AG04450 (cell line): ENCODE results near the gene KCNIP1. TPM values are rescaled to one million over a fixed set of nuclear protein-coding genes. Genes with fewer than 3 reads are reported as not detected.

ENCODE experiments used
- CTCF ChIA-PET: fragments of 300-600, 350-600 bp; formaldehyde crosslinking; extraction: SDS; loops from one replicate; lab custom pipeline; 2022; ENCODE audit warnings: antibody characterized with exemption, inconsistent platforms; lab: Charles Lee
- POLR2A ChIA-PET: fragments of 350-600 bp; formaldehyde crosslinking; extraction: SDS; loops from one replicate; lab custom pipeline; 2021; ENCODE audit warnings: antibody characterized with exemption, inconsistent platforms; lab: Yijun Ruan, JAX
- DNase-seq: peaks from one replicate; pipeline ENCODE4 v3.0.0-alpha.2; 2011; ENCODE audit warnings: low read depth, low spot score
- H3K27ac ChIP-seq: one replicate; pipeline ENCODE4 v1.5.1; 2012; ENCODE audit warnings: low read depth, low read length, control low read depth
- H3K27me3 ChIP-seq: one replicate; pipeline ENCODE4 v1.6.0; 2012; ENCODE audit warnings: low read length; ENCODE audit not compliant: control insufficient read depth, insufficient read depth
- H3K4me3 ChIP-seq: 2 replicates; pipeline ENCODE4 v1.5.1; 2011; ENCODE audit warnings: mild to moderate bottlenecking, low read depth, low read length, control low read depth
- H3K9me3 ChIP-seq: 2 replicates; pipeline ENCODE4 v1.5.1; 2012; ENCODE audit warnings: low read length; ENCODE audit not compliant: control insufficient read depth, insufficient read depth
- polyA plus RNA-seq: library from polyadenylated mRNA; depleted of rRNA; stranded (reverse); fragments of >200 nt; gene quantifications from 2 replicates; pipeline ENCODE4 v1.2.3, GENCODE V29; 2011
- TF ChIP-seq, protein P1 (sequence below): IDR thresholded peaks from 2 replicates; pipeline ENCODE4 v1.5.1; 2011; ENCODE audit warnings: low read depth, low read length, control low read depth, inconsistent platforms

The KCNIP1 gene
- polyA plus RNA-seq, 1 experiment, result not detected

DNA sequence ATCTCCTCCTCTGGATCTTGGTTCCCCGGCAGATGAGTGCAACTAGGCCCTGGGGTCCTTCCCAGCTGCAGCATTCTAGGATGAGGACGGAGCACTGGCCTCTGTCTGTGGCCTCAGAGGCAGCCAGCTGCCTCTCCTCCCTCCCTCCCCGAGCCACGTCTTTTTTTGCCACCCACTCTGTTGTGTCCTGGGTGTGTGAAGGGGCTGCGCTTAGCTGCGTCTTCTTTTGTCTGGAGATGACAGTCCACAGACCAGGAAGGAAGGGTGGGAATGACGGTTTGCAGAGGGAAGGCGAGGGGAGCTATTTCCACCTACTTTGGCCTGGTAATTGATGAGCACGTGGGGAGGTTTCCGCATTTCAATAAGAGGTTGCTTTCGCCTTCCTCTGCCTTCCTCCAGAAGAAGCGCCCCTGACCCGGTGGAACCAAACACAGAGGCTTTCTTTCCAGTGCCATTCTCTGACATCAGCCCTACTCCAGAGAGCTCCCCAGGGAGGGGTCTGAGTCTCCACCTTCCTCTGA lies 245.2 kb downstream of the KCNIP1 start:
- ChIA-PET CTCF (interaction anchor here (0.9 to 8.0 kb wide), 2 partner anchors 8 to 44 kb away, joined by 4 to 143 read pairs; no protein-coding TSS in a partner anchor), POLR2A (no interaction called here)
- H3K27ac ChIP-seq, result no peak overlapping the region

DNA sequence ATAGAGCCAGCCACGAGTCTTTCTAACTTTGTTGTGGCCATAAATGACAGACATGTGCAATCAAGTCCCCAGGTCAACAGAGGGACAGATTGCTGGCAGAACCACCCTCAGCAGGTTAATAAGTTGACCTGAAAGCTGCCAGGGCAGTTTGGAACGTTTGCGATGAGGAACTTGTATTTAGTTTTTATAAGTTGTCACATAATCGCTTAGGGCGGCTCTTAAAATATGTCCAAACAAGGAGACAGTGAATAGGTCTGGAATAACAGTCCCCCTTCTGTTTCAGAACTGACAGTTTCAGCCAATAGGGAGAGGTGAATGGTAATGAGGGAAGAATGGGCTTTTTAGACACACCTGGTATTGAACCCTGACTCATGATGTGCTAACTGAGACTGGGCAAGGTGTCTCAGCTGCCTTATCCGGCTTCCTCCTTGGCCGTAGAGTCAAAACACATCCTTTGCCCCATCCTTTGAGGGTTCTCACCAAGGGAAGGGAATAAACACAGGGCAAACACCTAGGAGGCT lies 246.2 kb downstream of the KCNIP1 start:
- ChIA-PET CTCF (interaction anchor here (0.9 to 8.0 kb wide), 2 partner anchors 9 to 43 kb away, joined by 4 to 143 read pairs; no protein-coding TSS in a partner anchor), POLR2A (no interaction called here)
- Histone ChIP-seq H3K27me3 (peaks cover 18% of the 10 kb centered on the region), H3K9me3 (no peaks in the 10 kb centered on the region), H3K27ac (no peak overlapping the region), H3K4me3 (no peak overlapping the region)
- TF ChIP-seq, protein P1, sequence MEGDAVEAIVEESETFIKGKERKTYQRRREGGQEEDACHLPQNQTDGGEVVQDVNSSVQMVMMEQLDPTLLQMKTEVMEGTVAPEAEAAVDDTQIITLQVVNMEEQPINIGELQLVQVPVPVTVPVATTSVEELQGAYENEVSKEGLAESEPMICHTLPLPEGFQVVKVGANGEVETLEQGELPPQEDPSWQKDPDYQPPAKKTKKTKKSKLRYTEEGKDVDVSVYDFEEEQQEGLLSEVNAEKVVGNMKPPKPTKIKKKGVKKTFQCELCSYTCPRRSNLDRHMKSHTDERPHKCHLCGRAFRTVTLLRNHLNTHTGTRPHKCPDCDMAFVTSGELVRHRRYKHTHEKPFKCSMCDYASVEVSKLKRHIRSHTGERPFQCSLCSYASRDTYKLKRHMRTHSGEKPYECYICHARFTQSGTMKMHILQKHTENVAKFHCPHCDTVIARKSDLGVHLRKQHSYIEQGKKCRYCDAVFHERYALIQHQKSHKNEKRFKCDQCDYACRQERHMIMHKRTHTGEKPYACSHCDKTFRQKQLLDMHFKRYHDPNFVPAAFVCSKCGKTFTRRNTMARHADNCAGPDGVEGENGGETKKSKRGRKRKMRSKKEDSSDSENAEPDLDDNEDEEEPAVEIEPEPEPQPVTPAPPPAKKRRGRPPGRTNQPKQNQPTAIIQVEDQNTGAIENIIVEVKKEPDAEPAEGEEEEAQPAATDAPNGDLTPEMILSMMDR, result no peak
- DNase-seq, result no peak

More for the DNA sequence above, 245.2 kb downstream of the KCNIP1 start:
- no peaks in the 10 kb centered on the region; the same call in 1 of the 2 replicates for H3K9me3 ChIP-seq
- DNase-seq, result no peak
- TF ChIP-seq, protein P1, result no peak
- H3K4me3 ChIP-seq, result no peak overlapping the region
- H3K27me3 ChIP-seq, result peaks cover 18% of the 10 kb centered on the region

DNA sequence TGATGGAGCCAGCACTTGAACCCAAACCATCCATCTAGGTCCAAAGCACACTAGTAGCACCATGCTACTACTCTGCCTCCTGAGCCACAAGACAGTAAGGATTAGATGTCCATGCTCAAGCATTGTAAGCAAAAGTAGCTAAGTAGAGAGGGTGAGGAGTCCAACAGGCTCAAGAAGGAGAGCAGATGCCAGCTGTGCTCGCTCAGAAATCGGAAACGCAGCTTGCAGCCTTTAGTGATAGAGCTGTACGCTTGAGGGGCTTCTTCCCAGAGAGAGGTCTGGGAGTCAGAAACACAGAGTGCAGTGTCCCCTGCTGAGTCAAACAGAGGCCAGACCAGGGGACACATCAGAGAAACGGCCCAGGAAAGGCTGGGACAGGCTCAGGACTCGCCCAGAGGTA lies 247.0 kb downstream of the KCNIP1 start:
- TF ChIP-seq, protein P1, result no peak
- Histone ChIP-seq H3K27ac (no peak overlapping the region), H3K27me3 (peaks cover 18% of the 10 kb centered on the region), H3K9me3 (no peaks in the 10 kb centered on the region), H3K4me3 (no peak overlapping the region)
- POLR2A ChIA-PET, result no interaction called here
- DNase-seq, result no peak
- CTCF ChIA-PET, result no interaction called here

DNA sequence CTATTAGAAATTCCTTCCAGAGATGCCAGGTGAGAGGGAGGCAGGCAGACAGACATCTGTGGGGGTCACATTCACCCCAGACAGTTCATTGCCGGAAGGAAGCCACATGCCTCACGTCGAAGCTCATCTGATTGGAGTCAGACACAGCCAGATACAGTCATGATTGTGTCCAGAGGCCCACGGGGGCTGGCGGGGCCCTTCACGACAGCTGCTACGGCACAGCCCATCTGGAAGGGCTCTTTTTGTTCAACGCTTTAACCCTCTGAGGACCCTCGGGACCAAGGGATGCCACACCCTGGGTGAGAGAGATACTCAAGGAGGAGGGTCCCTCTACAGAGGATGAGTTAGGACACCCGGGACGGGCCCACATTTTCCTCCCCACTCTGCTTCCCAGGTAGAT lies 247.8 kb downstream of the KCNIP1 start:
- H3K4me3 ChIP-seq, result no peak overlapping the region
- CTCF ChIA-PET, result no interaction called here
- TF ChIP-seq, protein P1, result no peak
- no peak overlapping the region for H3K27ac ChIP-seq
- POLR2A ChIA-PET, result no interaction called here
- peaks cover 18% of the 10 kb centered on the region for H3K27me3 ChIP-seq
- no peak for DNase-seq
- no peaks in the 10 kb centered on the region for H3K9me3 ChIP-seq
